Uterus (tissue), 4 donors: ENCODE measurements around the gene DDX23. TPM values are rescaled to one million over a fixed set of nuclear protein-coding genes. Genes with fewer than 3 reads are reported as not detected.

ENCODE experiments used
- DNase-seq, 2 donors: peaks; one replicate each; pipeline ENCODE4 v3.0.0-alpha.2; 2019 to 2020
- H3K27ac ChIP-seq, 2 donors: fragments of 200-600 bp; sonication (generic); 1 replicate in 1 of 2; 2 replicates in 1 of 2; pipeline ENCODE4 v1.5.1; 2016 to 2018
- H3K27me3 ChIP-seq, 2 donors: fragments of 200-600 bp; sonication (generic); one replicate each; pipeline ENCODE4 v1.5.1; 2018 to 2019; ENCODE audit warnings: control low read depth in 1 of 2
- H3K36me3 ChIP-seq, 2 donors: fragments of 200-600 bp; sonication (generic); one replicate each; pipeline ENCODE4 v1.5.1; 2019; ENCODE audit warnings: control low read depth in 1 of 2
- H3K4me1 ChIP-seq, 2 donors: fragments of 200-600 bp; sonication (generic); one replicate each; pipeline ENCODE4 v1.5.1; 2018 to 2019; ENCODE audit warnings: control low read depth in 1 of 2
- H3K4me3 ChIP-seq, 2 donors: fragments of 200-600 bp; sonication (generic); 1 replicate in 1 of 2; 2 replicates in 1 of 2; pipeline ENCODE4 v1.5.1; 2018 to 2019; ENCODE audit warnings: mild to moderate bottlenecking in 1 of 2
- H3K9me3 ChIP-seq, 2 donors: fragments of 200-600 bp; sonication (generic); one replicate each; pipeline ENCODE4 v1.5.1; 2019; ENCODE audit warnings: control low read depth in 1 of 2
- CTCF ChIP-seq, 4 experiments: fragments of 200-600 bp in 2 of 4; fragments of 450-650 bp in 2 of 4; sonication (generic) in 2 of 4; IDR thresholded peaks; one replicate each; pipeline ENCODE4 v1.5.1; 2016 to 2019; ENCODE audit warnings: antibody characterized with exemption in 4 of 4, mild to moderate bottlenecking in 2 of 4, moderate library complexity in 1 of 4
- POLR2A ChIP-seq, 2 donors: fragments of 450-650 bp; IDR thresholded peaks; one replicate each; pipeline ENCODE4 v1.6.1; 2016; ENCODE audit warnings: antibody characterized with exemption in 2 of 2, mild to moderate bottlenecking in 1 of 2, moderate library complexity in 1 of 2
- intact Hi-C: fragments of 100-400 bp; cut with DNase I; formaldehyde crosslinking; loops from one replicate; pipeline ENCODE4 v1.15.1; 2023; ENCODE audit warnings: low total_unique reads
- total RNA-seq, 4 donors: library from RNA; depleted of rRNA in 3 of 4; stranded (reverse); fragments of >200 nt in 3 of 4; gene quantifications; one replicate each; pipeline versions ENCODE4 v1.1.0 to v1.2.4, GENCODE V29; 2014 to 2023
- donor health status: DM: yes; HTN: yes; CAD: no.

Gene DDX23
- total RNA-seq, 4 donors from 2014 or later: 43.8 to 238 (median 81.8) TPM

GRCh38 chr12:48889679-48890078 is 37.7 kb upstream of the DDX23 start:
- Histone ChIP-seq H3K4me1 (no peaks in the 10 kb centered on the region), H3K9me3 (no peaks in the 10 kb centered on the region), H3K27me3 (no peaks in the 10 kb centered on the region), H3K4me3 (no peak overlapping the region), H3K27ac (no peak overlapping the region), H3K36me3 (no peaks in the 10 kb centered on the region)
- intact Hi-C loops: no loop called here
- DNase-seq: no peak
- TF ChIP-seq POLR2A (IDR thresholded peaks at IDR 0.05): no peak
- TF ChIP-seq CTCF (IDR thresholded peaks at IDR 0.05): no peak

GRCh38 chr12:48883305-48884161 is 31.6 kb upstream of the DDX23 start:
- intact Hi-C loops: no loop called here
- no peaks in the 10 kb centered on the region for H3K27me3 ChIP-seq
- peak overlapping the region; percentile 36 to 68 for H3K27ac ChIP-seq

GRCh38 chr12:48882972-48883304 is 31.0 kb upstream of the DDX23 start:
- no peak for TF ChIP-seq POLR2A (IDR thresholded peaks at IDR 0.05)
- no peak for TF ChIP-seq CTCF (IDR thresholded peaks at IDR 0.05)
- no peaks in the 10 kb centered on the region for H3K9me3 ChIP-seq
- H3K36me3 ChIP-seq: no peaks in the 10 kb centered on the region
- H3K4me1 ChIP-seq: no peaks in the 10 kb centered on the region
- H3K4me3 ChIP-seq: no peak overlapping the region
- no peak for DNase-seq
- peak overlapping the region; percentile 36 to 68 for H3K27ac ChIP-seq
- no peaks in the 10 kb centered on the region for H3K27me3 ChIP-seq
- intact Hi-C loops: no loop called here

More at GRCh38 chr12:48883305-48884161, 31.6 kb upstream of the DDX23 start:
- H3K36me3 ChIP-seq: no peaks in the 10 kb centered on the region
- H3K9me3 ChIP-seq: no peaks in the 10 kb centered on the region
- no peaks in the 10 kb centered on the region for H3K4me1 ChIP-seq
- TF ChIP-seq POLR2A (IDR thresholded peaks at IDR 0.05): no peak
- TF ChIP-seq CTCF (IDR thresholded peaks at IDR 0.05): no peak
- no peak for DNase-seq
- no peak overlapping the region for H3K4me3 ChIP-seq

GRCh38 chr12:48882315-48882687 is 30.3 kb upstream of the DDX23 start:
- no peak for TF ChIP-seq POLR2A (IDR thresholded peaks at IDR 0.05)
- Histone ChIP-seq H3K4me1 (no peaks in the 10 kb centered on the region), H3K4me3 (no peak overlapping the region), H3K9me3 (no peaks in the 10 kb centered on the region), H3K36me3 (no peaks in the 10 kb centered on the region), H3K27me3 (no peaks in the 10 kb centered on the region), H3K27ac (peak overlapping the region; percentile 36 to 68)
- peak in 1 of 2 donors; percentile 31 for DNase-seq
- intact Hi-C loops: no loop called here

GRCh38 chr12:48881686-48882314 is 29.8 kb upstream of the DDX23 start:
- TF ChIP-seq POLR2A (IDR thresholded peaks at IDR 0.05) (no peak), CTCF (IDR thresholded peaks at IDR 0.05) (no peak)
- DNase-seq: no peak
- H3K9me3 ChIP-seq: no peaks in the 10 kb centered on the region
- H3K4me3 ChIP-seq: no peak overlapping the region
- intact Hi-C loops: no loop called here
- H3K4me1 ChIP-seq: no peaks in the 10 kb centered on the region
- no peaks in the 10 kb centered on the region for H3K36me3 ChIP-seq
- H3K27me3 ChIP-seq: no peaks in the 10 kb centered on the region
- H3K27ac ChIP-seq: peak overlapping the region in 1 of 2 donors; percentile 68
